H9 (cell line): Measurements from ENCODE around the gene UBTF. TPM values are rescaled to one million over a fixed set of nuclear protein-coding genes. Genes with fewer than 3 reads are reported as not detected.
A peak's percentile ranks its signal among the peaks of the same experiment; 100 is the strongest.

Experiments
- DNase-seq: peaks from one replicate; pipeline ENCODE4 v3.0.0-alpha.2; 2017
- H2AFZ ChIP-seq: one replicate; pipeline ENCODE4 v1.6.1; 2013; ENCODE audit warnings: mild to moderate bottlenecking, low read length, control low read depth, moderate library complexity
- H2AK5ac ChIP-seq: 2 replicates; pipeline ENCODE4 v1.6.1; 2013; ENCODE audit warnings: low read length, control low read depth, mixed read lengths; ENCODE audit not compliant: insufficient read length
- H2BK120ac ChIP-seq: one replicate; pipeline ENCODE4 v1.6.1; 2013; ENCODE audit warnings: low read depth, mild to moderate bottlenecking, low read length, control low read depth, inconsistent platforms; ENCODE audit not compliant: poor library complexity, severe bottlenecking
- H2BK12ac ChIP-seq: 2 replicates; pipeline ENCODE4 v1.6.1; 2013; ENCODE audit warnings: low read length, control low read depth, mixed read lengths, low read depth; ENCODE audit not compliant: insufficient read length
- H2BK15ac ChIP-seq: 2 replicates; pipeline ENCODE4 v1.6.1; 2013; ENCODE audit warnings: low read depth, low read length, control low read depth
- H2BK20ac ChIP-seq: one replicate; pipeline ENCODE4 v1.6.1; 2013; ENCODE audit warnings: low read depth, mild to moderate bottlenecking, low read length, control low read depth, inconsistent platforms; ENCODE audit not compliant: poor library complexity, severe bottlenecking
- H2BK5ac ChIP-seq: 2 replicates; pipeline ENCODE4 v1.6.1; 2013; ENCODE audit warnings: low read length, control low read depth, mixed read lengths; ENCODE audit not compliant: insufficient read length
- H3K14ac ChIP-seq: 2 replicates; pipeline ENCODE4 v1.6.1; 2013; ENCODE audit warnings: low read length, control low read depth; ENCODE audit not compliant: insufficient read depth
- H3K18ac ChIP-seq: 2 replicates; pipeline ENCODE4 v1.6.1; 2013; ENCODE audit warnings: low read depth, mild to moderate bottlenecking, mixed read lengths, low read length, control low read depth; ENCODE audit not compliant: insufficient read length
- H3K23ac ChIP-seq: 2 replicates; pipeline ENCODE4 v1.6.1; 2013; ENCODE audit warnings: low read length, control low read depth, mixed read lengths, low read depth; ENCODE audit not compliant: insufficient read length
- H3K23me2 ChIP-seq: 2 replicates; pipeline ENCODE4 v1.6.1; 2013; ENCODE audit warnings: low read depth, mild to moderate bottlenecking, mixed read lengths, low read length, control low read depth; ENCODE audit not compliant: insufficient read length, poor library complexity, severe bottlenecking
- H3K27ac ChIP-seq: 2 replicates; pipeline ENCODE4 v1.5.1; 2013; ENCODE audit warnings: low read length, control low read depth, mixed read lengths, low read depth; ENCODE audit not compliant: insufficient read length
- H3K27me3 ChIP-seq: 2 replicates; pipeline ENCODE4 v1.6.1; 2013; ENCODE audit warnings: low read length, control low read depth, inconsistent platforms; ENCODE audit not compliant: insufficient read depth
- H3K4ac ChIP-seq: 2 replicates; pipeline ENCODE4 v1.6.1; 2013; ENCODE audit warnings: low read depth, mild to moderate bottlenecking, control low read depth, inconsistent platforms, low read length, moderate library complexity
- H3K4me1 ChIP-seq: 2 replicates; pipeline ENCODE4 v1.6.1; 2013; ENCODE audit warnings: low read length, control low read depth, inconsistent platforms; ENCODE audit not compliant: insufficient read depth
- H3K4me2 ChIP-seq: 2 replicates; pipeline ENCODE4 v1.6.1; 2013; ENCODE audit warnings: low read length, control low read depth, mixed read lengths; ENCODE audit not compliant: insufficient read length, insufficient read depth
- H3K56ac ChIP-seq: 2 replicates; pipeline ENCODE4 v1.6.1; 2013; ENCODE audit warnings: low read depth, mild to moderate bottlenecking, mixed read lengths, low read length, control low read depth; ENCODE audit not compliant: insufficient read length
- H3K79me1 ChIP-seq: 2 replicates; pipeline ENCODE4 v1.6.1; 2013; ENCODE audit warnings: low read depth, mild to moderate bottlenecking, moderate library complexity, low read length, control low read depth, inconsistent platforms; ENCODE audit not compliant: insufficient read depth, poor library complexity, severe bottlenecking
- H3K79me2 ChIP-seq: 2 replicates; pipeline ENCODE4 v1.6.1; 2013; ENCODE audit warnings: low read length, control low read depth, inconsistent platforms; ENCODE audit not compliant: insufficient read depth
- H3K9ac ChIP-seq: 2 replicates; pipeline ENCODE4 v1.6.1; 2013; ENCODE audit warnings: low read length, control low read depth, mixed read lengths; ENCODE audit not compliant: insufficient read length; ENCODE audit errors: extremely low read depth
- H3K9me3 ChIP-seq: one replicate; pipeline ENCODE4 v1.6.1; 2013; ENCODE audit warnings: low read depth, low read length, inconsistent platforms; ENCODE audit not compliant: control insufficient read depth
- H3T11ph ChIP-seq: one replicate; pipeline ENCODE4 v1.6.1; 2013; ENCODE audit warnings: mild to moderate bottlenecking, low read length, control low read depth, inconsistent platforms
- H4K20me1 ChIP-seq: one replicate; pipeline ENCODE4 v1.6.1; 2013; ENCODE audit not compliant: control insufficient read depth, insufficient read length, insufficient read depth
- H4K5ac ChIP-seq: 2 replicates; pipeline ENCODE4 v1.6.1; 2013; ENCODE audit warnings: low read depth, mild to moderate bottlenecking, mixed read lengths, low read length, control low read depth; ENCODE audit not compliant: insufficient read length
- H4K8ac ChIP-seq: replicated peaks from 2 replicates; pipeline ENCODE4 v1.6.1; 2013; ENCODE audit warnings: low read length, control low read depth, mixed read lengths, low read depth; ENCODE audit not compliant: insufficient read length
- H4K91ac ChIP-seq: 2 replicates; pipeline ENCODE4 v1.6.1; 2013; ENCODE audit warnings: low read depth, mild to moderate bottlenecking, moderate library complexity, mixed read lengths, low read length, control low read depth; ENCODE audit not compliant: insufficient read length
- H3K27ac Mint-ChIP-seq, 3 experiments: 2 replicates in 2 of 3; 3 replicates in 1 of 3; pipeline ENCODE4 v1.8.0; 2020 to 2021; ENCODE audit warnings: mixed read lengths in 3 of 3, mild to moderate bottlenecking in 1 of 3, moderate library complexity in 1 of 3
- H3K27me3 Mint-ChIP-seq: 2 replicates; pipeline ENCODE4 v1.8.0; 2021; ENCODE audit warnings: low read depth, mild to moderate bottlenecking, moderate library complexity, mixed read lengths
- H3K36me3 Mint-ChIP-seq, 3 experiments: 2 replicates in 2 of 3; 3 replicates in 1 of 3; pipeline ENCODE4 v1.8.0; 2020 to 2021; ENCODE audit warnings: low read depth in 3 of 3, mixed read lengths in 3 of 3; ENCODE audit not compliant: insufficient read depth in 1 of 3
- H3K4me1 Mint-ChIP-seq, 2 experiments: 2 replicates each; pipeline ENCODE4 v1.8.0; 2020; ENCODE audit warnings: mixed read lengths in 2 of 2
- H3K4me3 Mint-ChIP-seq, 2 experiments: 2 replicates in 1 of 2; 3 replicates in 1 of 2; pipeline ENCODE4 v1.8.0; 2020 to 2021; ENCODE audit warnings: mild to moderate bottlenecking in 2 of 2, mixed read lengths in 2 of 2, moderate library complexity in 1 of 2
- H3K9me3 Mint-ChIP-seq, 2 experiments: 2 replicates in 1 of 2; 3 replicates in 1 of 2; pipeline ENCODE4 v1.8.0; 2020; ENCODE audit warnings: mild to moderate bottlenecking in 2 of 2, mixed read lengths in 2 of 2, moderate library complexity in 1 of 2
- CTCF ChIP-seq: fragments of 200-600 bp; sonication (generic); conservative IDR thresholded peaks from 3 replicates; pipeline ENCODE4 v1.8.0; 2021; ENCODE audit warnings: antibody characterized with exemption, mild to moderate bottlenecking
- WGBS: extraction: QIAGEN DNeasy Blood & Tissue Kit; methylation state at CpG from one replicate; pipeline ENCODE4 v1.1.7; 2013; ENCODE audit warnings: missing lambda C conversion rate, low lambda C conversion rate, mixed read lengths; ENCODE audit not compliant: insufficient read length; ENCODE audit errors: extremely low coverage; 5-methylcytosine and 5-hydroxymethylcytosine counted together
- total RNA-seq: library from RNA; stranded (reverse); gene quantifications from 2 replicates; pipeline ENCODE4 v1.2.1, GENCODE V29; 2021

Gene UBTF
- total RNA-seq, 1 experiment from 2014 or later, result 151 TPM

- H3K4me1 ChIP-seq, result no peaks in the 10 kb centered on the region
- H3K79me2 ChIP-seq, result no peaks in the 10 kb centered on the region
- no peak overlapping the region for H4K91ac ChIP-seq
- H3K79me1 ChIP-seq, result no peaks in the 10 kb centered on the region
- no peak overlapping the region for H3K9ac ChIP-seq
- H2AFZ ChIP-seq, result no peak overlapping the region
- H3K23ac ChIP-seq, result no peak overlapping the region
- H2AK5ac ChIP-seq, result no peak overlapping the region
- H3K27ac ChIP-seq, result no peak overlapping the region
- no peak overlapping the region for H3T11ph ChIP-seq
- no peak overlapping the region for H2BK120ac ChIP-seq
- no peak for TF ChIP-seq CTCF
- H3K23me2 ChIP-seq, result no peaks in the 10 kb centered on the region
- DNase-seq, result no peak
- no peak overlapping the region for H2BK15ac ChIP-seq
- Mint-ChIP-seq H3K4me3 (peak overlapping the region in 1 of 2 experiments; percentile 12; a peak in 2 of 5 replicates), H3K4me1 (peaks cover 16 to 38% of the 10 kb centered on the region in 2 experiments), H3K9me3 (no peaks in the 10 kb centered on the region), H3K36me3 (peaks cover 23 to 60% (median 45%) of the 10 kb centered on the region in 3 experiments), H3K27me3 (no peaks in the 10 kb centered on the region), H3K27ac (no peak overlapping the region)
- H3K56ac ChIP-seq, result no peak overlapping the region
- H3K18ac ChIP-seq, result no peak overlapping the region
- no peaks in the 10 kb centered on the region for H3K27me3 ChIP-seq
- H4K20me1 ChIP-seq, result no peaks in the 10 kb centered on the region
- no peak overlapping the region for H2BK12ac ChIP-seq
- WGBS, result no CpG with 5 or more reads among the region's 17 CpGs
- no peak overlapping the region for H2BK5ac ChIP-seq
- no peak overlapping the region for H3K14ac ChIP-seq
- H3K9me3 ChIP-seq, result no peaks in the 10 kb centered on the region
- H3K4me2 ChIP-seq, result no peak overlapping the region
- H4K8ac ChIP-seq, result no peak overlapping the region
- no peak overlapping the region for H3K4ac ChIP-seq
- no peak overlapping the region for H4K5ac ChIP-seq
- H2BK20ac ChIP-seq, result no peak overlapping the region
These were observed 12.2 kb downstream of the UBTF start for GRCh38 chr17:44207319-44207718.
